ENCODE results near the gene MAML3.

Gene MAML3

GRCh38 chr4:139933541-139933940 lies 220.4 kb downstream of the MAML3 start:
- no peak for DNase-seq (ENCODE audit: low read depth)
- no peak for TF ChIP-seq MAX (IDR thresholded peaks at IDR 0.05; ENCODE audit: low read depth, low read length)
- no peak for TF ChIP-seq MYC (IDR thresholded peaks at IDR 0.05; ENCODE audit: low read depth, low read length)
- TF ChIP-seq CTCF (IDR thresholded peaks at IDR 0.05; ENCODE audit: low read depth, low read length), result no peak
- TF ChIP-seq POLR2A (IDR thresholded peaks at IDR 0.05; ENCODE audit: extremely low read depth, insufficient read length), result no peak

GRCh38 chr4:139933104-139933503 lies 220.9 kb downstream of the MAML3 start:
- no peak for DNase-seq (ENCODE audit: low read depth)
- no peak for TF ChIP-seq MAX (IDR thresholded peaks at IDR 0.05; ENCODE audit: low read depth, low read length)
- no peak overlapping the region for H3K4me3 ChIP-seq (ENCODE audit: low read depth, low read length)

More at GRCh38 chr4:139933541-139933940, 220.4 kb downstream of the MAML3 start:
- H3K4me3 ChIP-seq (ENCODE audit: low read depth, low read length), result no peak overlapping the region

- DNase-seq (ENCODE audit: low read depth), result no peak
- TF ChIP-seq MYC (IDR thresholded peaks at IDR 0.05; ENCODE audit: low read depth, low read length) (no peak), CTCF (IDR thresholded peaks at IDR 0.05; ENCODE audit: low read depth, low read length) (no peak), MAX (IDR thresholded peaks at IDR 0.05; ENCODE audit: low read depth, low read length) (no peak), POLR2A (IDR thresholded peaks at IDR 0.05; ENCODE audit: extremely low read depth, insufficient read length) (no peak)
- no peak overlapping the region for H3K4me3 ChIP-seq (ENCODE audit: low read depth, low read length)
Measured at GRCh38 chr4:139924782-139925181, 229.2 kb downstream of the MAML3 start.

GRCh38 chr4:139922406-139923024 lies 231.5 kb downstream of the MAML3 start:
- no peak for DNase-seq (ENCODE audit: low read depth)
- TF ChIP-seq POLR2A (IDR thresholded peaks at IDR 0.05; ENCODE audit: extremely low read depth, insufficient read length), result no peak
- no peak overlapping the region for H3K4me3 ChIP-seq (ENCODE audit: low read depth, low read length)

- no peak for DNase-seq (ENCODE audit: low read depth)
- no peak for TF ChIP-seq POLR2A (IDR thresholded peaks at IDR 0.05; ENCODE audit: extremely low read depth, insufficient read length)
- TF ChIP-seq MAX (IDR thresholded peaks at IDR 0.05; ENCODE audit: low read depth, low read length), result no peak
- TF ChIP-seq CTCF (IDR thresholded peaks at IDR 0.05; ENCODE audit: low read depth, low read length), result no peak
- TF ChIP-seq MYC (IDR thresholded peaks at IDR 0.05; ENCODE audit: low read depth, low read length), result no peak
- no peak overlapping the region for H3K4me3 ChIP-seq (ENCODE audit: low read depth, low read length)
Measured at GRCh38 chr4:139921429-139922184, 232.4 kb downstream of the MAML3 start.

- TF ChIP-seq MYC (IDR thresholded peaks at IDR 0.05; ENCODE audit: low read depth, low read length), result no peak
- TF ChIP-seq CTCF (IDR thresholded peaks at IDR 0.05; ENCODE audit: low read depth, low read length), result no peak
- TF ChIP-seq POLR2A (IDR thresholded peaks at IDR 0.05; ENCODE audit: extremely low read depth, insufficient read length), result no peak
- TF ChIP-seq MAX (IDR thresholded peaks at IDR 0.05; ENCODE audit: low read depth, low read length), result no peak
- H3K4me3 ChIP-seq (ENCODE audit: low read depth, low read length), result no peak overlapping the region
- no peak for DNase-seq (ENCODE audit: low read depth)
Measured at GRCh38 chr4:139920486-139921002, 233.4 kb downstream of the MAML3 start.

Data from NB4 (cell line).